NCI-H226 (cell line): Measurements from ENCODE around the gene MFSD12.
A peak's percentile ranks its signal among the peaks of the same experiment; 100 is the strongest.

Experiments
- DNase-seq: peaks from one replicate; pipeline ENCODE4 v3.0.0-alpha.2; 2015

Gene MFSD12

DNA sequence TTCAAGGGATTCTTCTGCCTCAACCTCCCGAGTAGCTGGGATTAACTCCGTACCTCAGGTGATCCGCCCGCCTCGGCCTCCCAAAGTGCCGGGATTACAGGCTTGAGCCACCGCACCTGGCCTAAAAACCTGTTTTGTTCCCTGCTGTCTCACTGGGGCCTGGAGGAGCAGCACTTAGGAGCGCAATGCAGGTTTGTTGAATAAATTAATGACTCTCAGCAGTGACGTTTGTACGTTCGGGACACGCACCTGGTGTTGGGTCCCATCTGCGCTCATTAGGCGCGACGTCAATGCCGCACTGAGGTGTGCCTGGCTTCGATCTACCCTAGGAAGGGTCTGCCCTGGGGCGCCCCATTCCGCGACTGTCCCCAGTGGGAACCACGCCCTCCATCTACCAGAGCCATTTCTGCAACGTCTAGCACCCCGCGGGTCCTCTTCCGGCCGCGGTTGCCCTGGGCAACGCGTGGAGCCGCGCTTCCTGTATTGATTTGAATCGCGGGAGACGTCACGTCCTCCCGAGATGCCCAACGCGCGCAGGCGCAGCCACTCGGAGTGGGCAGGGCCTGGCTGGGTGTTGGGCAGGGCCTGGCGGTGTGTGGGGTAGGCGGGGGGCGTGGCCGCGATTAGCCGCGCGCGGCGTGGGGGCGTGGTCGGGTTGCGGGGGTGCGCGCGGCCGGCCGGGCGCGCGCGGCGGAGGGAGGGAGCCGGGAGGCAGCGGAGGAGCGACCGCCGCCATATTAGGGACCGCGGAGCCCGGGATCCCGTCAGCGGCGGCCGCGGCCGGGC, 51.6 kb downstream of the MFSD12 start, which contains the start of gene FZR1:
Gene FZR1, plus strand, starts transcription at position 714 of the 786 bp plus-strand sequence. CDS start 16,679 bp downstream, outside the sequence.
- DNase-seq = peak; percentile 95

GRCh38 chr19:3504735-3505134, 52.7 kb downstream of the MFSD12 start:
- no peak for DNase-seq

DNA sequence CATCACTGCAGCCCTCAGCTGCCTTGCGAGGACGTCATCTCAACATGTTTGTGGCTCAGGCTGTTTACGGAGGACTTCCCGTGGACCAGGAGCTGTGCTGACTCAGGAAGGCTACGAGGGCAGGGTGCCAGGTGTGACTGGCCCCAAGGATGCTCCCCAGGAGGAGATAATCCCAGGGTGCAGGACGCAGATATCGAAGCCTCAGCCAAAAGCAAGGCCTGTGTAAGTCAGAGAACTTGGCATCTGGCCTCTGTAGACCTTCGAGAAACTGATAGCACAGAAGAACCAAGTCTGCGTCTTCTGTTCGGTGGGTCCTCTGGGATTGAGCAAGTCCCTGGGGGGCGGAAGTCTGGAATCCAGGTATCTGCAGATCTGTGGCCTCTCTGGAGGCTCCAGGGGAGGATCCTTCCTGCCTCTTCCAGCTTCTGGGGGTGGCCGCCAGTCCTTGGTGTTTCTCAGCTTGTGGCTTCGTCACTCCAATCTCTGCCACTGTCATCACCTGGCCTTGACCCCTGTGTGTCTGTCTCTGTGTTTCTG, 54.3 kb downstream of the MFSD12 start:
- DNase-seq = no peak

- no peak for DNase-seq
These were observed 55.6 kb downstream of the MFSD12 start for GRCh38 chr19:3501780-3502179.

DNA sequence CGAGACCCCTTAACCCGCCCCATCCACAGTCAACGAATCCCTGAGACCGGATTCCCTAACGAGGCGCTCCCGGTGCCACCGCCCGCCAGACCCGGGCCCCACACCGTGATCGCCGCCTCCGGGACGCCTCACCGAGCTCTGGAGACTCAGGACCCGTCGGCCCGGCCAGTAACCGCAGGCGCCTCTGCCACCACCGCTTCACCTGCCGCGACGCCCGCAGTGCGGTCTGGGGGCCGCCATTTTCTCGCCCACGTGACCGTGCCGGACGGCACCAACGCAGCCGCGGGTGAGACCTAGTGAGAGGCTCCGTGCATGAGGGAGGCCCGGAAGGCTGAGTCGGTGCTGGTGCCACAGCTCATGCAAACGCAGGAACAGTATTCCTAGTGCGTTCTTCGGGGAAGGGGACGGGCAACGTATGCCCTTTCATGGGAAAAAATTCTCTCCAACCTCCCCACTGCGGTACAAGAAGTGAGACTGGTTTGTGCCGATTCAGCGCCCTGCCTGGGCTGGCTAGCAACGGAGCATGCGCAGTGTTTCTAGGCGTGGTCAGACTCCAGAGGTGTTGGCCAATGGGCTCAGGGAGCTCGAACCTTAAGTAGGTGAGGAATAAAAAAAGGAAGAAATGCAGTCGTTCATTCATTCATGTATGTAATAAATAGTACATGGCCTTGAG, 56.8 kb downstream of the MFSD12 start, which contains the start of gene DOHH:
Gene DOHH, minus strand, starts transcription at position 246 of the 673 bp plus-strand sequence. CDS start 3,860 bp downstream, outside the sequence.
- peak; percentile 92 for DNase-seq

- no peak for DNase-seq
These were observed 57.5 kb downstream of the MFSD12 start for GRCh38 chr19:3499738-3500428.

GRCh38 chr19:3497757-3498520, 59.4 kb downstream of the MFSD12 start:
- DNase-seq = no peak

DNA sequence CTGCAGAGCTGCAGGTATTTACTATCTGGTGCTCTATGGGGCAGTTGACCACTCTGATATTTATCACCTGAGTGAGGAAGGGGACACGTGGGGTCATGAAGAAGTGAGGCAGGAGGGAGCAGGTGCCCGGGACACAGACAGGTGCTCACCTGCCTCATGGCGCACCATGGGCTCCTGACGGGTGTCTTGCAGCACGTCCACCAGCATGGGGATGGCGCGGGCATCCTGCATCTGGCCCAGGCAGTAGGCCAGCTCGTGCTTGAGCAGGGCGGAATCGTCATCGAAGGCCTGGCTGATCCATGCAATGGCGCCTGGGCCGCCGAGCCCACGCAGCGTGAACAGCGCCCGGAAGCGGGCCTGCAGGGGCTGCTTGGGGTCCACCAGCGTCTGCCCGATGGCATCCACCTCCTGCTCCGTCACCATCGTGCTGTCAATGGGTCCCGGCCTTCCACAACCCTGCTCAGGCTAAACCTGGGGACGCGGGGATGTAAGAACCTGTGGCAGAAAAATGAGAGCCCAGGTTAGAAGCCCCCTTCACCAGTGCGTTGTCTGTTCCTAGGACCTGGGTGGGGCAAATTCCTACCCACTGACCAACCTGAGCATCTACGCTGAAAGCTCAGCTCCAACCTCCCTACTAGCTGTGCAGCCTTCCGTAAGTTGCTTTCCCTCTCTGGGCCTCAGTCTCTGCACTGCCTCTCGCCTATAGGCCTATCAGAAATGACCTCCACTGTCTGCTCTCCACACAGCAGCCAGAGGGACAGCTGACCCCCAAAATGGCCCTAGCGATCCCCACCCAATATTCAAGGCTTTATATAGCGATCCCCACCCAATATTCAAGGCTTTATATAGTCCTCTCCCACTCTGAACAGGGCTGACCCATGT, 60.8 kb downstream of the MFSD12 start:
- no peak for DNase-seq

DNA sequence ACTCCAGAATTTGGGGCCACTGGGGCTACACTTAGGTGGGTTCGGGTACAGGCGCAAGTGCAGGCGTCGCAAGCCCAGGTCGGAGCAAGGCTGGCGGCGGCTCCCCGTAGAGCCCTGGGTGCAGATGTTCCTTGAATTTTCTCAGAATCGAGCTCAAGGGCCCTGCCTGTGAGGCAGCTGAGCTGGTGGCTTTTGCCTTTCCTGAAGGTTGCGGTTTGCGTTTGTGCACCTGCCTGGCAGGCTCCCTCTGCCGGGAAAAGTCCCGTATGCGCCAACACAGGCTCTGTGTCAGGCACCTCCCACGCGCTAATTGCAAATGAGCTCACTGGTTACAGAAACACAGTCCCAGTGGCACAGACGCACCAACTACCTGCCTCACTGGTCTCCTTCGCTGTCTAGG, 62.8 kb downstream of the MFSD12 start:
- DNase-seq = no peak
